NCI-H2081 treated with DMSO at 0.1 percent for 48 hours (cell line): Measurements from ENCODE around the gene SULT4A1.
"Not testable (repeated sequence)": the region's sequence is repeated elsewhere in the genome, so short reads cannot be mapped to it uniquely, and the experiment has no call there.

Experiments used
- DNase-seq: peaks from one replicate; lab custom pipeline; 2025; lab: John Stamatoyannopoulos, UW

The SULT4A1 gene

DNA sequence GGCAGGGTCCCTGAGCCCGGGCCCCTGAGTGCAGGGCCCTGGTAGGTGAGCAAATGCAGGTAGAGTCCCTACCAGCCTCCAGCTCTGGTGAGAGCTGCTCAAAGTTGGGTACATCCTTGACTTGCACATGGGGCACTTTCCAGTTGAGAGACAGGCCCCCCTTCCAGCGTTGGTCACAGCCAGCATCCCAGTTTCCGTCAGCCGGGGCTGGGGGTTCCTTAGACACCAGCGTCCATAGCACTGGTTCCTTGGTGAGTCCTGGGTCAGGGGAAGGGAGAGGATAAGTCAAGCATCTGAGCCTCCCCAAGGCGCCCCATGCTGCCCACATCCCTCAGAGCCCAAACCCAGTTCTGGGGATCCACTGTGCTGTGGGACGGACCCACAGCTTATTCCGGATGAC is 23.9 kb upstream of the SULT4A1 start:
- no peak for DNase-seq

DNA sequence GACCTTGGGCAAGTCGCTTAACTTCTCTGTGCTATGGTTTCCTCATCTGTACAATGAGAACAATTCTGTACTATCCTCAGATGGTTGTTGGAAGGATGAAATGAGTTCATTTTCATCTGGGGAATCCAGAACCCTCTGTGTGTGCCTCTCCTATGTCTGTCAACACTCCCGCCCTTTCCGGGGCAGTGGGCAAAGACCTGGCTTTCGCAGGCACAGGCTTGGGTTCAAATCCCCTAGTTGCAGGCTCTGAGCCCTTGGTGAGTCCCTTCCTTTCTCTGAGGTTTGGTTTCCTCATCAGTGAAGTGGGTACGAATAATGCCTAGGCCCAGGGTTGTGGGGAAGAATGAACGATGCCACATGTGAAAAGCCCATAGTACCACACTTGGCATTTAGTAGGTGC is 23.5 kb upstream of the SULT4A1 start:
- DNase-seq = no peak

DNA sequence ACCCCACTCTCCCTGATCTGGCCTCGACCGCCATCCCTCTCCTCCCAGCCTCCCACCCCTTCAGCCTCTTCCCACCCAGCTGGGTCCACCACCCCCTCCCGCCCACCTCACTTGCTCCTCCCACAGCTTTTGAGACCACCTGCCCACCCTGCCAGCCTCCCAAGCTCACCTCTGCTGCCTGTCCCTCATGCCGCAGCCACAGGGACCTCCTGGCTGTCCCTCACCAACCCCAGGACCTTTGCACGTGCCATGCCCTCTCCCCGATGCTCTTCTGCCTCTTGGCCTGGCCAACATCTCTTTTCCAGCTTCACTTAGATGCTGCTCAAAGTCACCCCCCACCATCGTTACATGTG is 23.0 kb upstream of the SULT4A1 start:
- DNase-seq = no peak

DNA sequence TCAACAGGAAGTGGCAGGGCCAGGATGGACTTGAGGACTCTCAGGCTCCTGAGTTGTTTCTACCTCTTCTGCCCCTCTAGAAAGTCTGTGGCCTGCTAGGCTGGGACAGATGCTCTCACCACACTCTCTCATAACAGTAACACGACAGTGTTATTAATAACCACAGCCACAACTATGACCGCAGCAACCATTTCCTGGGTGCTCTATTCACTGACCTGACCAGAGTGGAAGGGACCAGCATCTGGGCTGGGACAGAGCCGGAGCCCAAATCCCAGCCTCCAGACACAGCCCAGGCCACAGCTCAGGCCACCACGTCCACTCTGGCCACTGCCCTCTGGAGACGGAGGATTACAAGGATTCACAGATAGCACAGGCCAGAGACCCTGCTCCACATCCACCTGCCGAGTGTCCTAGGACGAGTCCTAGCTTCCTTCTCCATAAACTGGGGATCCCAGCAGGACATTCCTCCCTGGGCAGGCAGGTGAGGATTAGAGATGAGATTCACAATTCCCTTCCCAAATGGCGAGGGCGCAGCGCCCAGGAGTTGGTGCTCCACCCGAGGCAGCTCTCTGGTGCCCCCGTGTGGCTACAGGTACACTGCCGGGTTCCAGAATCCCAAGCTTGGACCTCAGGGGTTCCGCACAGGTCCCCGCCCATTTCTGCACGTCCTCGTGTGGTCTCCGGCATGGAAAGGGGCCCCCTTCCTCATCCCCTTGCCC is 22.4 kb upstream of the SULT4A1 start:
- DNase-seq = no peak

GRCh38 chr22:43883719-43884415 is 21.6 kb upstream of the SULT4A1 start:
- DNase-seq = no peak

GRCh38 chr22:43883012-43883661 is 20.8 kb upstream of the SULT4A1 start:
- DNase-seq = no peak

DNA sequence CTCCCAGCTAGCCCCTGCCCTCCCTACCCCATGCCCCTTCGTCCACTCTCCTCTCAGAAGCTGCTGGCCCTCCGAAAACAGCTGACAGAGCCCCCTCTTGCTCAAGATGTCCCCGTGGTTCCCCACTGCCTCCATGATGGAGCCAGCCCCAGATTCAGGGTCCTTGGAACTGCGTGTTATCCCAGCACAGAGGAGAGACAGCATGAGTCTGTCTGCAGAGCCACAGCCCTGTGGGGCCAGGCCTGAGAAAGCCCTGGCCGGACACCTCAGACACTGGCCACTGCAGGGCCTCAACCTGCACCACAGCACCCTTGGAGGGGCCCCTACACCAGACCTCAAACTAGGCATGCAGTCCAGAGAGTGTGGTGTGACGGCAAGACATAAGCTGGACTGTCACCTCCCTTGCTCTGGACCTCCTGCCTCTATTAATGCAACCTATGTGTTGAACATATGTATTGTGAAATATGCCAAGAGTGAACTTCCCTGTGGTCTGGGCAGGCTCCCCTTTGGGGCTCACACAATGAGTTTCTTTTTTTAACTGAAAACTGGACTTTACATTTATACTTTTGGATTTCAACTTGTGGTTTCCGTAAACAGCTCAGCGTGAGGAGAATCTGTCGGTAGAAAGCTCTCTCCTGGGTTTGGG is 19.9 kb upstream of the SULT4A1 start:
- no peak for DNase-seq

DNA sequence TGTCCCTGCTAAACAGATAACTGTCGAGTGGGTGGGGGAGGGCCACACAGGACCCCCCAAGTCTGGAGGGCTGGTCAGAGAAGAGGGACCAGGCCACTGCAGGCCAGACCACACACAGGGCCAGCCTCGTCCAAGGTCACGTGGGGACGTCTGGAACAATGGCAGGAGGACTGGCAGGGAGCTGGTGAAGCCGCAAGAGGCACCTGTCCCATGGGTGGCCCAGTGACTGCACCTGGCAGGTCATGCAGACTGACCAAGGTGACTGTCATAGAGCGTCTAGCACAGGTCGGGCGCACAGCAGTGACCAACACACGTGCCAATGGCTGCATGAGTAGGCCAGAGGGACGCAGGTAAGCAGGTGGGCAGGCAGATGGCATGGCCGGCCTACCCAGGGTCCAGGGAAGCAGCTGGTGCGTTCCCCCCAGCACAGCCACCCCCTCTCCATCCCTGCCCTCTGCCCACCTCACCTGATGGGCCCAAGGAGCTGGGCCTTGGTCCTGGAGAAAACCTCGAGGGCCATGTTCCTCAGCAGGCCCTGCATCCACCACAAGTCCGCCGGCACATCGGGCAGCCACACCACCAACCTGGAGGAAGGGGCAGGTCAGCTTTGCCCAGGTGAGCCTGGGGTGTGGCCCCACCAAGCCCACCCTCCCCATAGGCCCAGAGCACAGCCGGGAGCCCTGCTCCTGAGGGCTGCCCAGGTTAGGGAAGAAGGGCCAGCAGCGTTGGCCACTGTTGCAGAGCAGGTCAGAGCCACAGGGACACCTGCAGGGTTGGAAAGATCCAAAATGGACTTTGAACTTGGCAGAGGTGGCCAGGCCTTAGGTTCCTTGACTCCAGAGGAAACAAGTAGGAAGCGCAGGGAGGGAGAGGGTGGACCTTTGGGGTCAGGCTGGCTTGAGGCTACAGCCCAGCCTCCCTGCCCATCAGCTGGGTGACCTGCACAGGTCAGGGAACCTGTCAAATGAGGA is 19.1 kb upstream of the SULT4A1 start:
- no peak for DNase-seq

GRCh38 chr22:43880541-43880991 is 18.3 kb upstream of the SULT4A1 start:
- DNase-seq = no peak

DNA sequence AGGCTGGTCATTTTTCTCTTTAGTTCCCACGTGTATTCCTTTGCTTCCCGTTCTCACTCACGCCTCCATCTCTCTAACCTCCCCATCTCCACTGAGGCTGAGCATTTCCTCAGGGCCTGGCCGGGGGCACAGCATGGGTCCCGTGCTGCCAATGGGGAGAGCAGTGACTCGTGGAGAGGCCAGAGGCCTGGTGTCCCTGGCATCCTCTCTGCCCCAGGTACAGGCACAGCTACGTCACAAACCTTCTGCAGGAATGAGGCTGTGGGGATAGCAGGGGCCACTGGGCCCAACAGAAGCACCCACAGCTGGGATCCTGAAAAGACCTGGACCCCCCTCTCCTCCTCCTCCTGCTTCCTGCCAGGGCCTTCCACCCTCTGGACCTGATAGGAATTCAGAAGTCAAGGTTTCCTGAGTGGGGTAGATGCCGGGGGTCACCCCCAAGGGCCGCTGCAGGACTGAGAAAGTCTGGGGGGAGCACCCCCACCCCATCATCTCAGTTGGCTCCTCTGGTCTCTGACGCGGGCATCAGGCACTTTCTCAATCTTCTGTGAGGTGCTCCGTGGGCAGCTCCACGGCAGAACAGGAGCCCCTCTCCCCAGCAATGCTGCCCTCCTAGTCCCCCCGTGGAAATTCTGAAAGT is 17.7 kb upstream of the SULT4A1 start:
- no peak for DNase-seq

DNA sequence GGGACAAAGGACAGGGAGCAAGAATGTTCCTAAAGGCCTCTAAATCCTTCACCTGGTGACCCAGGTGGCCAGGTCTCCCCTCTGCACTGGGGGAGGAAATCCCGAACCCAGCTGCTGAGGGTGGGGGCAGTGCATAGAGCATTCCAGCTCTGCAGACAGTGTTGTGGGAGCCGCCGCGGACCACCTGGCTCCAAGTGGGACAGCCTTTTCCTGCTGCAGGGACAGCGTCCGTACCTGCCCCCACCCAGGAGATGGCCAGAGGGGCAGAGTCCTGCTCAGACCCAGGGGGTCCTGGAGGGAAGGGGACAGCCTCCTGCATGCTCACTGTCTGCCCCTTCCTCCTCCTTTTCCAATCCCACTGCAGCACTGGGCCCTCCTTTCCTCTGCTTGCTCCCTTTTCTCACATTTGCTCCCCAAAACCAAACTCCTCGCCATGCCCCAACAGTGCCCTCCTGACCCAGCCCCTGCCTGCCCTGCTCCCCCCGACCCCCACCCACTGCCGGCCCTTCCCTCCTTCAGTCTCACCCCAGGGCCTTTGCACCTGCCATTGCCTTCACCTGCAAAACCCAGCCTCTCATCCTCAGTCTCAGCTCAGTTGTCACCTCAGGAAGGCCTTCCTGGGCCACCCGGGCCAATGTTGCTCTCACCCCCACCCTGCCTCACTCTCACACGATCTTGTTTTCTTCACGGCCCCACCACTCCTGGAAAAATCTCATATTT is 16.7 kb upstream of the SULT4A1 start:
- DNase-seq = no peak

- no peak for DNase-seq
Measured at GRCh38 chr22:43878079-43878795, 15.9 kb upstream of the SULT4A1 start.

DNA sequence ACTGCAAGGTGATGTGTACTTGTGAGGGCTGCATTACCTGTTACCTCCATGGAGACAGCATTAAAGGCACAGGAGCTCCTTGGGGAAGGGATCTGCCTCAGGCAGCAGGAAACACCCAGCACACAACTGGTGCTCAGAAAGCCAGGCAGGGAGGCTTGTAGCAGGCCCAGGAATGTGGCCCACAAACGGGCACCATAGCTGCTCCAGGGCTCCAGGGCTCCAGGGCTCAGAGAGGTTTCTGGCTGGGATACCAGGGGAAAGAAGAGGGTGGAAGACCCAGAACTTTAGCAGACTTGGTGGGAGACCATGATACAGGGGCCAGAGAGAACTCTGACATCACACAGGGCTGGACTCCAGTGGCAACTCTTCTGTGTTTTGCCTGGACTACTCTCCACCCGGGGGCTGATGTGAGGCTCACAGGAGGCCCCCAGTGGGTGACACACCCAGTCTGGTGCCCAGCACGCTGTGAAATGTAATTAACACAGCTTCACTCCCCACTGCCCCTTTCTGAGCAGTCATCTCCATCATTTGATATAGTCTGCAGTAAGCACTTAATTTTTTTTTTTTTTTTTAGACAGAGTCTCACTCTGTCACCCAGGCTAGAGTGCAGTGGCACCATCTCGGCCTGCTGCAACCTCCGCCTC is 14.7 kb upstream of the SULT4A1 start:
- no peak for DNase-seq

DNA sequence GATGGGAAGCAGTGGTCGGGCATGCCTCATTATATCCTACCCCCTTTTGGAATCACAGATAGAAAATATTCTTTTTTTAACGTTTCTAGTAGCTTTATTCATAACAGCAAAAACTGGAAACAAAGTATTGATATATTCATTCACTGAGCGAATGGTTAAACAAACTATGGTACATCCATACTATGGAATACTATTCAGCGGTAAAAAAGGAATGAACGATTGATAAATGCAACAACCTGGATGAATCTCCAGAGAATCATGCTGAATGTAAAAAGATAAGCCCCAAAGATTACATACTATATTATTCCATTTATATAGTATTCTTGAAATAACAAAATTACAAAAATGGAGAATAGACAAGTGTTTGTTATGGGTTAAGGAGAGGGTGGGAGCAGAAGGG is 7.5 kb upstream of the SULT4A1 start:
- DNase-seq = no peak

- not testable (repeated sequence) for DNase-seq
Measured at GRCh38 chr22:43869001-43869400, 6.7 kb upstream of the SULT4A1 start.

GRCh38 chr22:43867839-43868635 is 5.7 kb upstream of the SULT4A1 start:
- no peak for DNase-seq

- no peak for DNase-seq
Measured at GRCh38 chr22:43862882-43863202, 529 bp upstream of the SULT4A1 start.

GRCh38 chr22:43861529-43861928 is 784 bp downstream of the SULT4A1 start:
- DNase-seq = no peak

DNA sequence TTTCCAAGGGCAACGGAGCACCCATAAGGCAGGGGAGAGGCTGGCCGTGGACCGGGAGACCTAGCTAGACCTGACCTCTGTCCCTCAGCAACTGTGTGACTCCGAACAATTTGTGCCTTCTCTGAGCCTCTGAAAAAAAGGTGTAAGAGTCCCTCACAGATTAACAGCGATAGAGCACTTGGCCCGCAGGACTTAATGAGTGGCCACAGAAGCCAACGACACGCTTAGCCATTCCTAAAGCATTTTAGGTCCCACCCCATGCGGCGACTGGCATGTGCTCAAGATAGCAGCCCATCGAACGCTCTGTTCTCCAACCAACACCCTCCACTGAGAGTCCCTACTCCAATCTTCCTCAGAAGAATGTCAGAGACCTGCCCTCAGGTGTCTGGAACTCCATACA is 1.5 kb downstream of the SULT4A1 start:
- no peak for DNase-seq
